Gastrocnemius medialis (tissue), 4 donors: Measurements from ENCODE around the gene KLC1.

Experiments
- POLR2A ChIP-seq, 2 donors: fragments of 450-650 bp; IDR thresholded peaks; one replicate each; pipeline ENCODE4 v1.6.1; 2017; ENCODE audit warnings: antibody characterized with exemption in 2 of 2, mild to moderate bottlenecking in 2 of 2, moderate library complexity in 2 of 2
- TF ChIP-seq, protein P1 (sequence below), 5 experiments: fragments of 450-650 bp in 3 of 5; fragments of 200-600 bp in 2 of 5; sonication (generic) in 2 of 5; IDR thresholded peaks in 4 of 5; conservative IDR thresholded peaks in 1 of 5; 1 replicate in 4 of 5; 2 replicates in 1 of 5; pipeline ENCODE4 v1.5.1; 2016 to 2019; ENCODE audit warnings: antibody characterized with exemption in 5 of 5, mild to moderate bottlenecking in 3 of 5, moderate library complexity in 3 of 5

DNA sequence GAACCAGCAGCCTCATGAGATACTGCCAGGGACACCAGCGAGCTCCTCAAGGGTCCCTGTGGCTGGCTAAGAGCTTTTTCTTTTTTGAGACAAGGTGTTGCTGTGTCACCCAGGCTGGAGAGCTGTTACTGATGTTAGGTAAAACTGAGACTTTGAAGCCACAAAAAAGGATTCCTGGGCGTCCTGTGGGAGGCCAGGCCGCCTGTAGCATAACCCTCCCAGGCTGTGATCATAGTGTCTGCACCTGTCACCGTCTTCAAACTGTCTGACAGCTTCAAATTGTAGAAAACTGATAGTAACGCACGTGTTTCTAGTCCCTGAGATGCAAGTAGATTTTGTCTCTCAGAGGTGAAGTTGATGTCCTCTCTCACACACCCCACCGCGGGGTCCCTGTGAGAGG lies 90.7 kb downstream of the KLC1 start:
- TF ChIP-seq, protein P1, sequence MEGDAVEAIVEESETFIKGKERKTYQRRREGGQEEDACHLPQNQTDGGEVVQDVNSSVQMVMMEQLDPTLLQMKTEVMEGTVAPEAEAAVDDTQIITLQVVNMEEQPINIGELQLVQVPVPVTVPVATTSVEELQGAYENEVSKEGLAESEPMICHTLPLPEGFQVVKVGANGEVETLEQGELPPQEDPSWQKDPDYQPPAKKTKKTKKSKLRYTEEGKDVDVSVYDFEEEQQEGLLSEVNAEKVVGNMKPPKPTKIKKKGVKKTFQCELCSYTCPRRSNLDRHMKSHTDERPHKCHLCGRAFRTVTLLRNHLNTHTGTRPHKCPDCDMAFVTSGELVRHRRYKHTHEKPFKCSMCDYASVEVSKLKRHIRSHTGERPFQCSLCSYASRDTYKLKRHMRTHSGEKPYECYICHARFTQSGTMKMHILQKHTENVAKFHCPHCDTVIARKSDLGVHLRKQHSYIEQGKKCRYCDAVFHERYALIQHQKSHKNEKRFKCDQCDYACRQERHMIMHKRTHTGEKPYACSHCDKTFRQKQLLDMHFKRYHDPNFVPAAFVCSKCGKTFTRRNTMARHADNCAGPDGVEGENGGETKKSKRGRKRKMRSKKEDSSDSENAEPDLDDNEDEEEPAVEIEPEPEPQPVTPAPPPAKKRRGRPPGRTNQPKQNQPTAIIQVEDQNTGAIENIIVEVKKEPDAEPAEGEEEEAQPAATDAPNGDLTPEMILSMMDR (IDR thresholded peaks at IDR 0.05 in 4 of 5, conservative IDR thresholded peaks at IDR 0.05 in 1 of 5), result no peak
- no peak for TF ChIP-seq POLR2A (IDR thresholded peaks at IDR 0.05)
